Naive thymus-derived CD4-positive, alpha-beta T cell (primary cell): ENCODE data around the gene TBC1D19. TPM values are rescaled to one million over a fixed set of nuclear protein-coding genes. Genes with fewer than 3 reads are reported as not detected.

Experiments used
- ATAC-seq: fragments of 150-1000 bp; cut with Tn5 transposase; 2 replicates; pipeline ENCODE4 v1.10.0; 2021; ENCODE audit warnings: mild to moderate bottlenecking, moderate library complexity
- CTCF ChIA-PET: fragments of 350-600 bp; sonication (Branson Sonifier 250); formaldehyde crosslinking; loops from one replicate; lab custom pipeline; 2021; ENCODE audit warnings: antibody characterized with exemption; lab: Charles Lee
- POLR2A ChIA-PET: fragments of 350-600 bp; sonication (Branson Sonifier 250); formaldehyde crosslinking; loops from one replicate; lab custom pipeline; 2021; ENCODE audit warnings: antibody characterized with exemption, inconsistent platforms; lab: Charles Lee
- DNase-seq, 9 donors: peaks; one replicate each; pipeline versions ENCODE4 v3.0.0 to v3.0.0-alpha.2; 2020 to 2022; ENCODE audit warnings: mixed read lengths in 1 of 9
- H3K27ac ChIP-seq: one replicate; pipeline ENCODE4 v1.7.0; 2013; ENCODE audit warnings: mild to moderate bottlenecking, low read depth, low read length, moderate library complexity
- H3K27me3 ChIP-seq, 2 donors: one replicate each; pipeline ENCODE4 v1.7.0; 2013; ENCODE audit warnings: low read length in 2 of 2, mild to moderate bottlenecking in 2 of 2, moderate library complexity in 2 of 2; ENCODE audit not compliant: control insufficient read depth in 2 of 2, insufficient read depth in 2 of 2
- H3K36me3 ChIP-seq, 3 experiments: 1 replicate in 2 of 3; 2 replicates in 1 of 3; pipeline ENCODE4 v1.7.0; 2013; ENCODE audit warnings: low read length in 3 of 3, mild to moderate bottlenecking in 3 of 3, moderate library complexity in 1 of 3; ENCODE audit not compliant: insufficient read depth in 3 of 3, control insufficient read depth in 2 of 3
- H3K4me1 ChIP-seq, 2 donors: one replicate each; pipeline ENCODE4 v1.7.0; 2013; ENCODE audit warnings: low read length in 2 of 2, mild to moderate bottlenecking in 2 of 2, moderate library complexity in 1 of 2; ENCODE audit not compliant: control insufficient read depth in 2 of 2, insufficient read depth in 2 of 2
- H3K4me3 ChIP-seq: 2 replicates; pipeline ENCODE4 v1.7.0; 2013; ENCODE audit warnings: mild to moderate bottlenecking, low read length
- H3K9me3 ChIP-seq, 3 experiments: 1 replicate in 2 of 3; 2 replicates in 1 of 3; pipeline ENCODE4 v1.7.0; 2013; ENCODE audit warnings: low read length in 3 of 3; ENCODE audit not compliant: control insufficient read depth in 2 of 3
- H3K27ac Mint-ChIP-seq, 9 donors: one replicate each; pipeline ENCODE4 v1.8.0; 2020 to 2022; ENCODE audit warnings: mixed read lengths in 9 of 9, mild to moderate bottlenecking in 8 of 9, moderate library complexity in 5 of 9, inconsistent platforms in 2 of 9
- H3K27me3 Mint-ChIP-seq, 5 donors: one replicate each; pipeline ENCODE4 v1.8.0; 2021 to 2022; ENCODE audit warnings: mixed read lengths in 5 of 5, mild to moderate bottlenecking in 1 of 5
- H3K36me3 Mint-ChIP-seq, 5 donors: one replicate each; pipeline ENCODE4 v1.8.0; 2020 to 2022; ENCODE audit warnings: mixed read lengths in 5 of 5, mild to moderate bottlenecking in 3 of 5, inconsistent platforms in 1 of 5
- H3K4me1 Mint-ChIP-seq, 7 donors: one replicate each; pipeline ENCODE4 v1.8.0; 2020 to 2022; ENCODE audit warnings: mixed read lengths in 7 of 7, mild to moderate bottlenecking in 3 of 7, inconsistent platforms in 1 of 7
- H3K4me3 Mint-ChIP-seq, 10 donors: one replicate each; pipeline ENCODE4 v1.8.0; 2020 to 2022; ENCODE audit warnings: mild to moderate bottlenecking in 10 of 10, mixed read lengths in 10 of 10, moderate library complexity in 6 of 10, inconsistent platforms in 2 of 10
- H3K9me3 Mint-ChIP-seq, 11 donors: one replicate each; pipeline ENCODE4 v1.8.0; 2020 to 2022; ENCODE audit warnings: mixed read lengths in 11 of 11, mild to moderate bottlenecking in 4 of 11, inconsistent platforms in 1 of 11, moderate library complexity in 1 of 11
- intact Hi-C, 2 donors: fragments of 100-400 bp; cut with micrococcal nuclease; formaldehyde crosslinking; loops; one replicate each; pipeline ENCODE4 v1.15.1; 2023
- polyA plus RNA-seq, 2 donors: library from polyadenylated mRNA; unstranded; fragments of 300-500 nt; fragmentation: Illumina TruSeq; gene quantifications; one replicate each; pipeline ENCODE4 v1.2.3, GENCODE V29; 2021
- total RNA-seq, 6 experiments: library from RNA in 5 of 6; stranded (reverse) in 5 of 6; gene quantifications; 1 replicate in 5 of 6; 2 replicates in 1 of 6; pipeline ENCODE4 v1.2.3 and lab custom pipeline; 2021 to 2026

The TBC1D19 gene
- total and polyA plus RNA-seq, 7 experiments from 2014 or later, result 3.4 to 8.7 (median 5.1) TPM

- peaks cover 15 to 31% (median 26%) of the 10 kb centered on the region in 5 donors for H3K27me3 Mint-ChIP-seq
- H3K4me1 Mint-ChIP-seq, result peaks cover 0 to 12% (median 0%) of the 10 kb centered on the region in 7 donors
These were observed 17.8 kb upstream of the TBC1D19 start for GRCh38 chr4:26566133-26566532.

DNA sequence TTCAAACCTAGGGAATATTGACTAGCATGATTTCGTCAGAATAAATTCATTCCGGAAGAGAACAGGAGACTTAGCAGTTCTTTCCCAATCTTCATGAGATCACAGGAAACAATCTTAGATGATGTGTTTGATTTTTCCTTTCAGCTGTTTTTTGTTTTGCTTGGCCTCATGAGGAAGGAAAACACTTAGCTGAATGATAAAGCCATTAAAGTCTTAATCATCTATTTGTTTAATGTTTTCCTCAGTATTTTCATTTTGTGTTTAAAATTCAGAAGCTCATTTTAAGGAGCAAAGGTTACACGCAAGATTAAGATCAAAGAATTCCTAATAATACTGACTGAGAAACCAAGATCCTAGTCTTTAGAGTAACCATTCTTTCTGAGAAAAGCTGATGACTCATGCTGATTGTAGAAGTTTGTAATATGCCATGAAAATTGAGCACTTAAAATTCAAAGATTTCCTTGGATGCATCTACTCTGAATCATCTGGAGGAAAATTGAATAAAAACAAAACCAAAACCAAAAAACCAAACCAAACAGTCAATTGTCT is 15.4 kb upstream of the TBC1D19 start:
- Histone ChIP-seq H3K36me3 (no peaks in the 10 kb centered on the region), H3K4me3 (no peak overlapping the region), H3K4me1 (no peaks in the 10 kb centered on the region), H3K27me3 (no peaks in the 10 kb centered on the region), H3K27ac (no peak overlapping the region), H3K9me3 (no peaks in the 10 kb centered on the region)
- Mint-ChIP-seq H3K4me3 (no peak overlapping the region), H3K27ac (no peak overlapping the region), H3K27me3 (peaks cover 5 to 22% (median 18%) of the 10 kb centered on the region in 5 donors), H3K4me1 (peaks cover 0 to 12% (median 0%) of the 10 kb centered on the region in 7 donors), H3K36me3 (no peaks in the 10 kb centered on the region), H3K9me3 (no peaks in the 10 kb centered on the region)
- ATAC-seq, result no peak
- ChIA-PET CTCF (no interaction called here), POLR2A (interaction anchor here (1.4 kb wide), 1 partner anchor 16 kb away, joined by 4 read pairs; the partner anchor contains the start of gene TBC1D19)
- DNase-seq, result no peak
- intact Hi-C loops, result no loop called here

More at GRCh38 chr4:26566133-26566532, 17.8 kb upstream of the TBC1D19 start:
- no peak for DNase-seq
- Histone ChIP-seq H3K4me3 (no peak overlapping the region), H3K27me3 (peaks cover 0 to 7% of the 10 kb centered on the region in 2 donors), H3K9me3 (no peaks in the 10 kb centered on the region), H3K4me1 (no peaks in the 10 kb centered on the region), H3K36me3 (no peaks in the 10 kb centered on the region), H3K27ac (no peak overlapping the region)
- POLR2A ChIA-PET, result no interaction called here
- intact Hi-C loops, result no loop called here
- CTCF ChIA-PET, result no interaction called here
- H3K4me3 Mint-ChIP-seq, result no peak overlapping the region
- no peak overlapping the region for H3K27ac Mint-ChIP-seq
- no peaks in the 10 kb centered on the region for H3K36me3 Mint-ChIP-seq
- peaks cover 0 to 7% (median 3%) of the 10 kb centered on the region in 11 donors for H3K9me3 Mint-ChIP-seq
- ATAC-seq, result no peak

DNA sequence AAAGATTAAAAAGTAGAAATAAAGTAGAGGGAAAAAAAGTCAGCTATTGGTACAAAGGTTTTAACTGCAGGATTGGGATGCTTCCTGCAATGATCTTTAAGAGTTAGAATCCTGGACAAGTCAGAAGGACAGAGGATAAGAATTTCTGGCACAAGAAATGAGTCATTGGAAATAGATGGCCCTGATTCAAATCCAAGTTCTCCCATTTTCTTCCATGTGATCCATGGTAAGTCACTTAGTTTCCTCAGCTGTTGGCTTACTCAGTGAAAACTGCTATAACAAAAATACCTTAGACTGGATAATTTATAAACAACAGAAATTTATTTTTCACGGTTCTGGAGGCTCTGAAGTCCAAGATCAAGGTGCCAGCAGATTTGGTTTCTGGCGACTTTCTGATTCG is 13.3 kb upstream of the TBC1D19 start:
- POLR2A ChIA-PET, result no interaction called here
- Mint-ChIP-seq H3K27ac (peak overlapping the region in 1 of 9 donors; percentile 32), H3K36me3 (no peaks in the 10 kb centered on the region), H3K27me3 (peaks cover 0 to 16% (median 4%) of the 10 kb centered on the region in 5 donors), H3K4me3 (no peak overlapping the region), H3K9me3 (no peaks in the 10 kb centered on the region), H3K4me1 (peaks cover 0 to 12% (median 0%) of the 10 kb centered on the region in 7 donors)
- ATAC-seq (no peak), DNase-seq (no peak)
- Histone ChIP-seq H3K4me3 (no peak overlapping the region), H3K36me3 (no peaks in the 10 kb centered on the region), H3K27ac (no peak overlapping the region), H3K9me3 (no peaks in the 10 kb centered on the region), H3K4me1 (no peaks in the 10 kb centered on the region), H3K27me3 (no peaks in the 10 kb centered on the region)
- CTCF ChIA-PET, result no interaction called here
- intact Hi-C loops, result no loop called here

DNA sequence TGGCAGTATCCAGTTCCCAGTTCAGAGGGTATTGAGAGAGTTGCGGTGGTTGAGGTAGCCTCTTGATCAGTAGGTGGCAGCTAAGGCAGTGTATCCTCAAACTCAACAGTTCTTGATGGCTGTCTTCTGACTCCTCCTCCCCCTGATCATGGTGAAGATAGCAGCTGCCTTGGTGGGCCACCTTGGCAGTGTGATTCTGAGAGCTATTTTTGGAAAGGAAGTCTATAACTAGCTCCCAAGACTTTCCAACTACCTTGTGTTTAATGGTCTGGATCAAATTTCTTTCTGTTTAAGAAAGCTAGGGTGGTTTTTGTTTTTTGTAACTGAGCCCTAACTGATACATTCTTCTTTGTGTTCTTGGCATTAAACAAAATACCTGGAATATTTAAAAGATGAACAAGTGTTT is 10.5 kb upstream of the TBC1D19 start:
- intact Hi-C loops, result no loop called here
- POLR2A ChIA-PET, result interaction anchor here (0.6 kb wide), 1 partner anchor 328 kb away, joined by 3 read pairs; no protein-coding TSS in a partner anchor
- no peak overlapping the region for H3K4me3 ChIP-seq
- H3K27me3 ChIP-seq, result no peaks in the 10 kb centered on the region
- Mint-ChIP-seq H3K36me3 (no peaks in the 10 kb centered on the region), H3K4me1 (peaks cover 0 to 6% (median 0%) of the 10 kb centered on the region in 7 donors), H3K9me3 (no peaks in the 10 kb centered on the region), H3K27me3 (peaks cover 6 to 25% (median 7%) of the 10 kb centered on the region in 5 donors), H3K4me3 (no peak overlapping the region), H3K27ac (no peak overlapping the region)
- no peaks in the 10 kb centered on the region for H3K9me3 ChIP-seq
- CTCF ChIA-PET, result no interaction called here
- ATAC-seq (no peak), DNase-seq (no peak)
- no peaks in the 10 kb centered on the region for H3K4me1 ChIP-seq
- no peak overlapping the region for H3K27ac ChIP-seq
- no peaks in the 10 kb centered on the region for H3K36me3 ChIP-seq

- Histone ChIP-seq H3K27ac (no peak overlapping the region), H3K4me3 (no peak overlapping the region), H3K4me1 (no peaks in the 10 kb centered on the region), H3K9me3 (no peaks in the 10 kb centered on the region), H3K27me3 (no peaks in the 10 kb centered on the region), H3K36me3 (no peaks in the 10 kb centered on the region)
- no peak for DNase-seq
- Mint-ChIP-seq H3K4me1 (no peaks in the 10 kb centered on the region), H3K4me3 (no peak overlapping the region), H3K27me3 (peaks cover 6 to 25% (median 7%) of the 10 kb centered on the region in 5 donors), H3K9me3 (no peaks in the 10 kb centered on the region), H3K27ac (no peak overlapping the region), H3K36me3 (peaks cover 0 to 1% (median 0%) of the 10 kb centered on the region in 5 donors)
- ChIA-PET CTCF (no interaction called here), POLR2A (no interaction called here)
- intact Hi-C loops, result no loop called here
- no peak for ATAC-seq
These were observed 9.3 kb upstream of the TBC1D19 start for GRCh38 chr4:26574563-26574962.

- DNase-seq (no peak), ATAC-seq (no peak)
- Histone ChIP-seq H3K36me3 (no peaks in the 10 kb centered on the region), H3K27ac (no peak overlapping the region), H3K27me3 (no peaks in the 10 kb centered on the region), H3K4me3 (no peak overlapping the region), H3K9me3 (no peaks in the 10 kb centered on the region), H3K4me1 (no peaks in the 10 kb centered on the region)
- H3K36me3 Mint-ChIP-seq, result peaks cover 0 to 3% (median 0%) of the 10 kb centered on the region in 5 donors
- intact Hi-C loops, result no loop called here
- H3K9me3 Mint-ChIP-seq, result no peaks in the 10 kb centered on the region
- H3K4me3 Mint-ChIP-seq, result no peak overlapping the region
- H3K27me3 Mint-ChIP-seq, result peaks cover 6 to 21% (median 12%) of the 10 kb centered on the region in 5 donors
- ChIA-PET POLR2A (no interaction called here), CTCF (no interaction called here)
- H3K27ac Mint-ChIP-seq, result no peak overlapping the region
- no peaks in the 10 kb centered on the region for H3K4me1 Mint-ChIP-seq
These were observed 7.6 kb upstream of the TBC1D19 start for GRCh38 chr4:26576231-26576739.

GRCh38 chr4:26577066-26577465 is 6.8 kb upstream of the TBC1D19 start:
- Histone ChIP-seq H3K36me3 (no peaks in the 10 kb centered on the region), H3K4me3 (no peak overlapping the region), H3K9me3 (no peaks in the 10 kb centered on the region), H3K4me1 (no peaks in the 10 kb centered on the region), H3K27me3 (no peaks in the 10 kb centered on the region), H3K27ac (no peak overlapping the region)
- Mint-ChIP-seq H3K36me3 (peaks cover 0 to 3% (median 0%) of the 10 kb centered on the region in 5 donors), H3K4me3 (no peak overlapping the region), H3K4me1 (no peaks in the 10 kb centered on the region), H3K27me3 (peaks cover 6 to 20% (median 12%) of the 10 kb centered on the region in 5 donors), H3K9me3 (no peaks in the 10 kb centered on the region), H3K27ac (no peak overlapping the region)
- no peak for ATAC-seq
- POLR2A ChIA-PET, result no interaction called here
- no peak for DNase-seq
- CTCF ChIA-PET, result no interaction called here
- intact Hi-C loops, result no loop called here
